ENCODE measurements around the gene SEC31B. TPM values are rescaled to one million over a fixed set of nuclear protein-coding genes. Genes with fewer than 3 reads are reported as not detected.

SEC31B gene, protein sequence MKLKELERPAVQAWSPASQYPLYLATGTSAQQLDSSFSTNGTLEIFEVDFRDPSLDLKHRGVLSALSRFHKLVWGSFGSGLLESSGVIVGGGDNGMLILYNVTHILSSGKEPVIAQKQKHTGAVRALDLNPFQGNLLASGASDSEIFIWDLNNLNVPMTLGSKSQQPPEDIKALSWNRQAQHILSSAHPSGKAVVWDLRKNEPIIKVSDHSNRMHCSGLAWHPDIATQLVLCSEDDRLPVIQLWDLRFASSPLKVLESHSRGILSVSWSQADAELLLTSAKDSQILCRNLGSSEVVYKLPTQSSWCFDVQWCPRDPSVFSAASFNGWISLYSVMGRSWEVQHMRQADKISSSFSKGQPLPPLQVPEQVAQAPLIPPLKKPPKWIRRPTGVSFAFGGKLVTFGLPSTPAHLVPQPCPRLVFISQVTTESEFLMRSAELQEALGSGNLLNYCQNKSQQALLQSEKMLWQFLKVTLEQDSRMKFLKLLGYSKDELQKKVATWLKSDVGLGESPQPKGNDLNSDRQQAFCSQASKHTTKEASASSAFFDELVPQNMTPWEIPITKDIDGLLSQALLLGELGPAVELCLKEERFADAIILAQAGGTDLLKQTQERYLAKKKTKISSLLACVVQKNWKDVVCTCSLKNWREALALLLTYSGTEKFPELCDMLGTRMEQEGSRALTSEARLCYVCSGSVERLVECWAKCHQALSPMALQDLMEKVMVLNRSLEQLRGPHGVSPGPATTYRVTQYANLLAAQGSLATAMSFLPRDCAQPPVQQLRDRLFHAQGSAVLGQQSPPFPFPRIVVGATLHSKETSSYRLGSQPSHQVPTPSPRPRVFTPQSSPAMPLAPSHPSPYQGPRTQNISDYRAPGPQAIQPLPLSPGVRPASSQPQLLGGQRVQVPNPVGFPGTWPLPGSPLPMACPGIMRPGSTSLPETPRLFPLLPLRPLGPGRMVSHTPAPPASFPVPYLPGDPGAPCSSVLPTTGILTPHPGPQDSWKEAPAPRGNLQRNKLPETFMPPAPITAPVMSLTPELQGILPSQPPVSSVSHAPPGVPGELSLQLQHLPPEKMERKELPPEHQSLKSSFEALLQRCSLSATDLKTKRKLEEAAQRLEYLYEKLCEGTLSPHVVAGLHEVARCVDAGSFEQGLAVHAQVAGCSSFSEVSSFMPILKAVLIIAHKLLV
- total RNA-seq: 1 to 10 TPM; 5.0 to 9.4 (median 8.3) TPM

DNA sequence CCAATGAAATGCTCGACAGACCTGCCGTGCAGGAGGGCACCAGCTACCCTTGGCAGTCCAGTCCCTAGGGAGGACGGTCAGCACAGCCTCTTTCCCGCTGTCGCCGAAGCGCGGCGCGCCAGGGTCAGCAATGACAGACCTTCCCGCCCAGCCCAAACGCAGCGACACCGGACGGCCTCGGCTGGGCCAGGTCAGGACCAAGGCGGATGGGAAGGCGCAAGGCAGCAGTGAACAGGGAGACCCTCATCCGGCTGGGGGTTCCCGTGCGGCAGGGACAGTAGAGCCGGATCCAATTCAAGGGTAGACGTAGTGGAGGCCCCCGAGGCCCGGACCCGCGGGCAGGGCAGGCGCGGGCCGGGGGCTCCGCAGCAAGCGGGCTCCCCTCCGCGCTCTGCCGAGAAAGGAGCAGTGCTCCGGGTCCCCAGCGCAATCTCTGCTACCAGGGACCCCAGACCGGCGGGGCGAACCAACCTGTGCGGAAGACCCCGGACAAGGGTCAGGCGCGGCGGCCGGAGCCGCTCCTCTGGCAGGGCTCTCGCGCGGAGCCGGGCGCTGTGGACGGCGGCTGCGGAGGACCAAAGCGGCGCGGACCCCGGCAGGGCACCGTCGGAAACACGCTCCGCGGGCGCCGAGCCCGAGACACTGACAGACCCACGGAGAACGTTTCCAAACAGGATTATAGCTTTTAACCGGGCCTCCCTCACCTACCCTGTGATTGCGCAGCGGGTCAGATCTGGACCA is at the start of gene SEC31B:
TSS of gene SEC31B (minus strand) at position 551 of the 741 bp plus-strand sequence. CDS start 2,909 bp downstream, outside the sequence.
- DNase-seq (ENCODE audit: low spot score) (no peak), ATAC-seq (ENCODE audit: low FRiP score) (peak; percentile 39)
- TF ChIP-seq, protein P1, sequence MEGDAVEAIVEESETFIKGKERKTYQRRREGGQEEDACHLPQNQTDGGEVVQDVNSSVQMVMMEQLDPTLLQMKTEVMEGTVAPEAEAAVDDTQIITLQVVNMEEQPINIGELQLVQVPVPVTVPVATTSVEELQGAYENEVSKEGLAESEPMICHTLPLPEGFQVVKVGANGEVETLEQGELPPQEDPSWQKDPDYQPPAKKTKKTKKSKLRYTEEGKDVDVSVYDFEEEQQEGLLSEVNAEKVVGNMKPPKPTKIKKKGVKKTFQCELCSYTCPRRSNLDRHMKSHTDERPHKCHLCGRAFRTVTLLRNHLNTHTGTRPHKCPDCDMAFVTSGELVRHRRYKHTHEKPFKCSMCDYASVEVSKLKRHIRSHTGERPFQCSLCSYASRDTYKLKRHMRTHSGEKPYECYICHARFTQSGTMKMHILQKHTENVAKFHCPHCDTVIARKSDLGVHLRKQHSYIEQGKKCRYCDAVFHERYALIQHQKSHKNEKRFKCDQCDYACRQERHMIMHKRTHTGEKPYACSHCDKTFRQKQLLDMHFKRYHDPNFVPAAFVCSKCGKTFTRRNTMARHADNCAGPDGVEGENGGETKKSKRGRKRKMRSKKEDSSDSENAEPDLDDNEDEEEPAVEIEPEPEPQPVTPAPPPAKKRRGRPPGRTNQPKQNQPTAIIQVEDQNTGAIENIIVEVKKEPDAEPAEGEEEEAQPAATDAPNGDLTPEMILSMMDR (IDR thresholded peaks at IDR 0.05): no peak

DNA sequence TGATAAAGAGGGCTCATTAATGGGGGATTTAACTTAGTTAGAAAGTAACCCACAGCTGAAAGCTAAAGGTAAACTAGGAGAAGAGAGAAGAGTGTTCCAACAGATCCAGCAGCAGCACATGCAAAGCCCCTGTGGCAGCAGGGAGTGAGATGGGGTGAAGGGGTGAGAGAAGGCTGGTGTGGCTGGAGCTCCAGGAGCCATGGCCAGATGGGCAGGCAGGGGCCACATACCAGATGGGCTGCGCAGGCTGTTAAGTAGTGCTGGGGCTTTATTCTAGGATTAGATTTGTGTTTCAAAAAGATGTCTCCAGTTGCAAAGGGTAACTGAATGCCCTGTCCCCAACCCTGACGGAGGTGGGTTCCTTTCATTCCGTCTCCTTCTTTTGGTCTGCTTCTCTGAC is 49.3 kb upstream of the SEC31B start:
- TF ChIP-seq, protein P1 (IDR thresholded peaks at IDR 0.05): no peak
- ATAC-seq (ENCODE audit: low FRiP score): no peak
- DNase-seq (ENCODE audit: low spot score): no peak

DNA sequence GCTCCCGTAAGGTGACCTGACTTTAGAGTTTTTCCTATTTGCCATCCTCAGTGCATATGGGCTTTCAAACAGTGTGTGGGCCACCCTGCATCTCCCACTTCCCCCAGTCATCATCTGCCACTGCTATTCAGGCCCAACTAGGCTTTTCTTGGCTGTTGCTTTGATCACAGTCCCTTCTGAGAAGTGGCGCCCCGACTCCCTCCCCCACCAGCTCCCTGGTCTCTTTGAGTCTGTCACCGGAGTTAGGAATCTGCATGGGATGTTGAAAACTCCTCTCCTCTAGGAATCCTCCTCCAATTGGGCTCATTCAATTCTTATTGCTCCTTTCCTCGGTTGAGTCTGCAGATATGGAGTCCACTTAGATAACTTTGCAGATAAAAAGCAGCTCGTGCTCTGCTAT is 48.2 kb upstream of the SEC31B start:
- no peak for ATAC-seq (ENCODE audit: low FRiP score)
- DNase-seq (ENCODE audit: low spot score): no peak
- TF ChIP-seq, protein P1 (IDR thresholded peaks at IDR 0.05): no peak

DNA sequence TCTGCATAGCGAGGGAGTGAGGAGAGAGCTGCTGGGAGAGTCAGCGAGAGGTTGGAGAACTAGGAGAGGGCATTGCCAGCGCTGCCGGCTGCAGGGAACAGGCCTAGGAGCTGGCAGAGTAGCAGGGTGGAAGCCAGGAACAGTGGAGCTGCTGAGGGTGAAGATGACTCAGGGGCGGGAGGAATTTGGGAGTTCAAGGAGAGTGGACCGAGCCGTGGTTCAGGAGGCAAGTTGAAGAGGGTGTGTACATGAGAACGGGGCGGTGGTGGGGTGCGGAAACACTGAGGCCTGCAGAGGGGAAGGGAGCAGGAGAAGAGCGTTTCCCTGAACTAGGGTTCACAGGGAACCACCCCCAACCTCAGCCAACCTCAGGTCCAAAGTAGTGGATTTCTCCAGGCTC is 47.6 kb upstream of the SEC31B start:
- TF ChIP-seq, protein P1 (IDR thresholded peaks at IDR 0.05): no peak
- ATAC-seq (ENCODE audit: low FRiP score) (no peak), DNase-seq (ENCODE audit: low spot score) (no peak)

DNA sequence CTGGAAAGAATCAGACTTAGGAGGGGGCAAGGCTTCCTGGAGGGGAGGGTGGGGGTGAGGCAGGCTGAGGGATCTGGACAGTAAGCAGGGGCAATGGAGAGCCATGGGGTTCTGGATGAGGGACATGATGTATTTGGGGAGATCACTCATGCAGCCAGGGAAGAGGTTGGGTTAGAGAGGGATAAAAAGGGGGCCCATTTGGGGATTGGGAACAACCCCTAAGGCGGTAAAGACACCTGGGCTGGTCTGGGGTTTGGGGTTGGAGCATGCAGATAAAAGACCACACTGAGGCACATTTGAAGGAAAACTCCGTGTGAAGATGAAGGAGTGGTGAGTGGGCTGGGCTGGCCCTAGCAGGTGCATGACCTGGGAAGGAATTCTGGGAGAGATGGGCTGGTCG is 46.9 kb upstream of the SEC31B start:
- TF ChIP-seq, protein P1 (IDR thresholded peaks at IDR 0.05): no peak
- DNase-seq (ENCODE audit: low spot score): no peak
- ATAC-seq (ENCODE audit: low FRiP score): no peak
